Measurements from ENCODE around the gene GRAMD2B. TPM values are rescaled to one million over a fixed set of nuclear protein-coding genes. Genes with fewer than 3 reads are reported as not detected.

Gene GRAMD2B
- total RNA-seq, 1 experiment from 2014 or later, result 6.7 TPM

- Histone ChIP-seq H3K4ac (ENCODE audit: low read depth, low read length) (no peak overlapping the region), H4K91ac (ENCODE audit: insufficient read length, low read depth, low read length) (no peak overlapping the region), H2BK120ac (ENCODE audit: low read depth, low read length, poor library complexity, severe bottlenecking) (no peak overlapping the region), H2AFZ (ENCODE audit: low read length) (no peak overlapping the region), H3K18ac (ENCODE audit: insufficient read length, low read depth, low read length) (no peak overlapping the region), H3K14ac (ENCODE audit: insufficient read depth, low read length) (no peak overlapping the region), H3K9ac (ENCODE audit: extremely low read depth, insufficient read length, low read length) (no peak overlapping the region), H3K56ac (ENCODE audit: insufficient read length, low read depth, low read length) (no peak overlapping the region), H3K9me3 (ENCODE audit: control insufficient read depth, low read depth, low read length) (no peaks in the 10 kb centered on the region), H3K27ac (ENCODE audit: insufficient read length, low read depth, low read length) (no peak overlapping the region), H3K27me3 (ENCODE audit: insufficient read depth, low read length) (no peaks in the 10 kb centered on the region), H2BK15ac (ENCODE audit: low read depth, low read length) (no peak overlapping the region), H4K20me1 (ENCODE audit: control insufficient read depth, insufficient read depth, insufficient read length) (no peaks in the 10 kb centered on the region), H3K4me1 (ENCODE audit: insufficient read depth, low read length) (no peaks in the 10 kb centered on the region), H3T11ph (ENCODE audit: low read length) (no peak overlapping the region), H4K8ac (replicated peaks; ENCODE audit: insufficient read length, low read depth, low read length) (no peak overlapping the region), H3K23ac (ENCODE audit: insufficient read length, low read depth, low read length) (no peak overlapping the region), H4K5ac (ENCODE audit: insufficient read length, low read depth, low read length) (no peak overlapping the region), H2BK12ac (ENCODE audit: insufficient read length, low read depth, low read length) (no peak overlapping the region), H2BK20ac (ENCODE audit: low read depth, low read length, poor library complexity, severe bottlenecking) (no peak overlapping the region), H3K23me2 (ENCODE audit: insufficient read length, low read depth, low read length, poor library complexity, severe bottlenecking) (no peaks in the 10 kb centered on the region), H2BK5ac (ENCODE audit: insufficient read length, low read length) (no peak overlapping the region), H3K79me1 (ENCODE audit: insufficient read depth, low read depth, low read length, poor library complexity, severe bottlenecking) (no peaks in the 10 kb centered on the region), H2AK5ac (ENCODE audit: insufficient read length, low read length) (no peak overlapping the region), H3K79me2 (ENCODE audit: insufficient read depth, low read length) (no peaks in the 10 kb centered on the region), H3K4me2 (ENCODE audit: insufficient read depth, insufficient read length, low read length) (no peak overlapping the region)
- Mint-ChIP-seq H3K27ac (no peak overlapping the region; a peak in 1 of 7 replicates), H3K36me3 (ENCODE audit: insufficient read depth in 1 of 3, low read depth in 3 of 3) (peaks cover 7 to 70% (median 49%) of the 10 kb centered on the region in 3 experiments; a peak in 6 of 7 replicates), H3K4me1 (peaks cover 2% of the 10 kb centered on the region in 2 experiments; a peak in 1 of 4 replicates), H3K4me3 (no peak overlapping the region), H3K27me3 (ENCODE audit: low read depth) (no peaks in the 10 kb centered on the region), H3K9me3 (no peaks in the 10 kb centered on the region)
- TF ChIP-seq, protein P1, sequence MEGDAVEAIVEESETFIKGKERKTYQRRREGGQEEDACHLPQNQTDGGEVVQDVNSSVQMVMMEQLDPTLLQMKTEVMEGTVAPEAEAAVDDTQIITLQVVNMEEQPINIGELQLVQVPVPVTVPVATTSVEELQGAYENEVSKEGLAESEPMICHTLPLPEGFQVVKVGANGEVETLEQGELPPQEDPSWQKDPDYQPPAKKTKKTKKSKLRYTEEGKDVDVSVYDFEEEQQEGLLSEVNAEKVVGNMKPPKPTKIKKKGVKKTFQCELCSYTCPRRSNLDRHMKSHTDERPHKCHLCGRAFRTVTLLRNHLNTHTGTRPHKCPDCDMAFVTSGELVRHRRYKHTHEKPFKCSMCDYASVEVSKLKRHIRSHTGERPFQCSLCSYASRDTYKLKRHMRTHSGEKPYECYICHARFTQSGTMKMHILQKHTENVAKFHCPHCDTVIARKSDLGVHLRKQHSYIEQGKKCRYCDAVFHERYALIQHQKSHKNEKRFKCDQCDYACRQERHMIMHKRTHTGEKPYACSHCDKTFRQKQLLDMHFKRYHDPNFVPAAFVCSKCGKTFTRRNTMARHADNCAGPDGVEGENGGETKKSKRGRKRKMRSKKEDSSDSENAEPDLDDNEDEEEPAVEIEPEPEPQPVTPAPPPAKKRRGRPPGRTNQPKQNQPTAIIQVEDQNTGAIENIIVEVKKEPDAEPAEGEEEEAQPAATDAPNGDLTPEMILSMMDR (conservative IDR thresholded peaks at IDR 0.05), result no peak
- WGBS (ENCODE audit: extremely low coverage, insufficient read length, low lambda C conversion rate), result no CpG with 5 or more reads among the region's 3 CpGs
- no peak for DNase-seq
These were observed 59.9 kb downstream of the GRAMD2B start for GRCh38 chr5:126483156-126483555.
